ENCODE measurements around the gene GABBR2. TPM values are rescaled to one million over a fixed set of nuclear protein-coding genes. Genes with fewer than 3 reads are reported as not detected.

Gene GABBR2
- total RNA-seq, 1 donor from 2014 or later, result 0.74 TPM

DNA sequence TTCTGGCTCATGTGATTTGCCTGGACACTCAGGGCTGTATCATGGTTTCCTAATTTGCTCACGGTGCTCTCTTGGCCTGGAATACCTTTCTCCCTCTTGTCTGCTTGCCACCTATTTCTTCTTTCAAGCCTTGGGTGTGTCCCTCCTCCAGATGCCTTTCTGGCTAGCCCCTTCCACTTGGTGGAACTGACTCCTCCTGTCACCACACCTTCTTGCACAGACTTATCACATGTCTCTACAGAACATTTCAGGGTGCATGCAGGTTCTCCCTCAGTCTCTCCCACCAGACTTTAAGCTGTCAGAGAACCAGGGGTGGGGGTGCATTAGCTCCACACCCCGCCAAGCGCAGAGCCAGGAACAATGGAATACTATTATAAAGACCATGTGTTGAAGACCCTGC is 455.2 kb downstream of the GABBR2 start:
- Mint-ChIP-seq H3K4me1 (peaks cover 40% of the 10 kb centered on the region), H3K27ac (peak overlapping the region; percentile 6)

DNA sequence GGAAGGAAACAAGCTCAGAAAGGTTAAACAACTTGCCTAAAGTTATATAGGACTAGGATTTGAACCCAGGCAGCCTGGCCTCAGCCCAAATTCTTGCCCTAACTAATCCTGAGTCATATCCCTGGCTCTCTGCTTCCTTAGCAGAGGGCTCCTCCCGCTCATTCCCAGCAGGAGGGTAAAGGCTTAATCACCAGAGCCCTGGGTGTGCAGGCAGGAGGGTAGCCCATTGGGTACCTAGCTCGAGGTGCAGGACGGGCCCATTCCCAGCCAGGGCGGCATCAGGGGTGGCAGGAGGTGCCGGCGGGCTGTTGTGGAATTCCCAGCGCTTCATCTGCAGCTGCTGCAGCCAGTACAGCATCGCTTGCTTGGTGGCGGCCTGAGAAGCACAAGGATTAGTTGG is 457.2 kb downstream of the GABBR2 start:
- no peak overlapping the region for H3K4me3 Mint-ChIP-seq
- DNase-seq (ENCODE audit: low spot score in 2 of 2, unreplicated experiment in 2 of 2), result no peak
- no peaks in the 10 kb centered on the region for H3K9me3 Mint-ChIP-seq
- no peaks in the 10 kb centered on the region for H3K27me3 Mint-ChIP-seq (ENCODE audit: low read depth)
- H3K36me3 Mint-ChIP-seq, result no peaks in the 10 kb centered on the region
- H3K27ac Mint-ChIP-seq, result no peak overlapping the region
- peaks cover 43% of the 10 kb centered on the region for H3K4me1 Mint-ChIP-seq
- TF ChIP-seq CTCF (IDR thresholded peaks at IDR 0.05; ENCODE audit: unreplicated experiment), result no peak

More for the DNA sequence above, 455.2 kb downstream of the GABBR2 start:
- no peaks in the 10 kb centered on the region for H3K27me3 Mint-ChIP-seq (ENCODE audit: low read depth)
- H3K4me3 Mint-ChIP-seq, result peak overlapping the region; percentile 28
- DNase-seq (ENCODE audit: low spot score in 2 of 2, unreplicated experiment in 2 of 2), result no peak
- H3K9me3 Mint-ChIP-seq, result no peaks in the 10 kb centered on the region
- no peaks in the 10 kb centered on the region for H3K36me3 Mint-ChIP-seq
- TF ChIP-seq CTCF (IDR thresholded peaks at IDR 0.05; ENCODE audit: unreplicated experiment), result no peak

GRCh38 chr9:98249771-98250170 is 459.0 kb downstream of the GABBR2 start:
- DNase-seq (ENCODE audit: low spot score in 2 of 2, unreplicated experiment in 2 of 2), result no peak
- H3K4me1 Mint-ChIP-seq, result peaks cover 42% of the 10 kb centered on the region
- no peaks in the 10 kb centered on the region for H3K27me3 Mint-ChIP-seq (ENCODE audit: low read depth)
- peak overlapping the region; percentile 35 for H3K27ac Mint-ChIP-seq
- no peak for TF ChIP-seq CTCF (IDR thresholded peaks at IDR 0.05; ENCODE audit: unreplicated experiment)
- H3K9me3 Mint-ChIP-seq, result no peaks in the 10 kb centered on the region
- no peak overlapping the region for H3K4me3 Mint-ChIP-seq
- H3K36me3 Mint-ChIP-seq, result no peaks in the 10 kb centered on the region

DNA sequence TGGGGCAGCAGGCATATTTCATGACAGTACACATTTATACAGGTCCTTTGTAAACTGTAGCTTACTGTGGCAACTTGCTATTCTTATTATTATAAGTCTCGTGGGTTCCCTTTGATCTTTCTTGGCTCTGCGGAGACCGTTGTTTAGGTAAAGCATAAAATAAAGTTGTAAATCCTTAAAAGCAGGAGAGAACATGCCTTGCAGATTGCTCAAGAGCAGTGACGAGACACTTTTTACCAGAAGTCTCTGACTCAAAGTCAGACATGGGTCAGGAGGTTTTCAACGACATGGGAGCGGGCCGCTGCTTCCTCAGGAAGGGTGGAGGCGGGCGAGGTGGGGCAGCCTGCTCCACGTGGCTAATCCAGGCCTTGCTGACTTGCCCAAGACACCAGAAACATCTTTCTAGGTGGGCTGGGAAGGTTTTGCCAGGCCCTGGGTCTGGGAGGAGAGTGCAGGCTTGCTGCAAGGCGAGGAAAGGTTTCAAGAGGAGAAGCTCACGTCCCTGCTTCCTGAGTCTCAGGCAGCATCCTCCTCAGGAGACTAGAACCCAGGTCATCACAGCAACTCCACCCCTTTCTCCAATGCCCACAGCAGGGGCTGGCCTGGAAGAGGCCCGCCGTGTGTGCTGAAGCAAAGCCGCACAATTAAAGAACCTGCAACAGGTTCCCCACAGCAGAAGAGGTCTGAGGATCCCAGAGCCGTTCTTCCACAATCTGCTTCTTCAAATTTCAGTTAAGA is 459.8 kb downstream of the GABBR2 start:
- Mint-ChIP-seq H3K4me1 (peaks cover 43% of the 10 kb centered on the region), H3K27ac (peak overlapping the region; percentile 39), H3K4me3 (no peak overlapping the region), H3K9me3 (no peaks in the 10 kb centered on the region), H3K36me3 (no peaks in the 10 kb centered on the region), H3K27me3 (ENCODE audit: low read depth) (no peaks in the 10 kb centered on the region)
- TF ChIP-seq CTCF (IDR thresholded peaks at IDR 0.05; ENCODE audit: unreplicated experiment), result no peak
- DNase-seq (ENCODE audit: low spot score in 2 of 2, unreplicated experiment in 2 of 2), result no peak

DNA sequence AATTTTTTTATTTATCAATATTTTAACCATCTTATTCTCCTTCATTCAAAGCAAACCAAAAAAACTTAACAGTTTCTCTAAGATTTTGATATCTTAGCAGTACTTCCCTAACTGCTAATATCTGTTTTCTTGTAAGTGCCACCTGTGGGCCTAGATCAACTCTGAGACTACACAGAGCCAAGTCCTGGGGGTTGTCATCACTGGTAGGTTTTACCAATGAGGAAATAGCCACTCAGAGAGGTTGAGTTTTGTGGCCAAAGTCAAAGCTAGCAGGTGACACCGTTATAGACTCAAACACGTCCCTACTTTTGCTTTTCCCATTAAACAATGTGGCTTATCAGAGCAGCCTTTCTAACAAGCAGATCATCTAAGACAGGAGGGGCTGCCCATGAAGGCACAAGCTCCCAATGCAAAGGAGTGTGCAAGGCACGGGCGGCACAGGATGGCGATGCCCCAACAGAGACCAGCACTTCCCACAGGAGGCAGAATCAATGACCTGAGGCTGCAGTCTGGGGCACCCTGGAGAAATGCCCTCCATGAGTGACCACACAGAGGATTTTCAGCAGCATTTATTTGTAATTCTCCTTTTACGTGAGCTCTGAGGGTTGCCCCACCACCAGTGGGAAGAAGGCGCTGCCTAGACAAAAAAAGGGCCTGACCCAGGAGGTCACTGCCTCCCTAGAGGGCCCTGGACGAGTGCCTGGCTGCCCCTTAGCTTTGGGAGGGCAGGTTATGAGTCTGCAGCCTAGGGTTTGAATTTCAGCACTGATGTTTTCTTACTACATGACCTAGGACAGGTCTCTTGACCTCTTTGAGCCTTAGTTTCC is 460.7 kb downstream of the GABBR2 start:
- H3K27ac Mint-ChIP-seq, result no peak overlapping the region
- H3K4me1 Mint-ChIP-seq, result peaks cover 38% of the 10 kb centered on the region
- no peak for DNase-seq (ENCODE audit: low spot score in 2 of 2, unreplicated experiment in 2 of 2)
- no peaks in the 10 kb centered on the region for H3K36me3 Mint-ChIP-seq
- H3K4me3 Mint-ChIP-seq, result no peak overlapping the region
- TF ChIP-seq CTCF (IDR thresholded peaks at IDR 0.05; ENCODE audit: unreplicated experiment), result no peak
- no peaks in the 10 kb centered on the region for H3K27me3 Mint-ChIP-seq (ENCODE audit: low read depth)
- no peaks in the 10 kb centered on the region for H3K9me3 Mint-ChIP-seq

Measured in mesothelial cell of epicardium (in vitro differentiated cells).